C4-2B (cell line): ENCODE measurements around the gene EMC7.
"Not testable (repeated sequence)": the region's sequence is repeated elsewhere in the genome, so short reads cannot be mapped to it uniquely, and the experiment has no call there.

Source experiments
- H3K27ac ChIP-seq: fragments of 450-650 bp; 2 replicates; pipeline ENCODE4 v1.5.1; 2017
- CTCF ChIP-seq: fragments of 450-650 bp; conservative IDR thresholded peaks from 2 replicates; pipeline ENCODE4 v1.5.1; 2017; ENCODE audit warnings: mild to moderate bottlenecking
- ZFX ChIP-seq: fragments of 450-650 bp; IDR thresholded peaks from 2 replicates; pipeline ENCODE4 v1.6.1; 2017

The EMC7 gene

GRCh38 chr15:34059946-34060345 is 41.7 kb downstream of the EMC7 start:
- no peak overlapping the region for H3K27ac ChIP-seq
- no peak for TF ChIP-seq ZFX
- no peak for TF ChIP-seq CTCF

- no peak overlapping the region for H3K27ac ChIP-seq
- no peak for TF ChIP-seq ZFX
- TF ChIP-seq CTCF, result no peak
Measured at GRCh38 chr15:34059476-34059875, 42.2 kb downstream of the EMC7 start.

DNA sequence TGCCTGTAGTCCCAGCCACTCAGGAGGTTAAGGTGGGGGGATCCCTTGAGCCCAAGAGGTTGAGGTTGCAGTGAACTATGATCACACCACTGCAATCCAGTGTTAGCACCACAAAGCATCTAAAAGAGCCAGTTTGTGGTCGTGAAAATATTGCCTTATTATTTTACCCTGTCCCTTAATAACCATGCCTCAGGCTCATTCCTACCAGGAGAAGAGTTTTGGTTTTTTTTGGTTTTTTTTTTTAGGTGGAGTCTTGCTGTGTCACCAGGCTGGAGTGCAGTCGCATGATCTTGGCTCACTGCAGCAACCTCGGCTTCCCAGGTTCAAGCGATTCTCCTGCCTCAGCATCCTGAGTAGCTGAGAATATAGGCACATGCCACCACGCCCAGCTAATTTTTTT is 44.8 kb downstream of the EMC7 start:
- H3K27ac ChIP-seq, result no peak overlapping the region
- no peak for TF ChIP-seq CTCF
- no peak for TF ChIP-seq ZFX

DNA sequence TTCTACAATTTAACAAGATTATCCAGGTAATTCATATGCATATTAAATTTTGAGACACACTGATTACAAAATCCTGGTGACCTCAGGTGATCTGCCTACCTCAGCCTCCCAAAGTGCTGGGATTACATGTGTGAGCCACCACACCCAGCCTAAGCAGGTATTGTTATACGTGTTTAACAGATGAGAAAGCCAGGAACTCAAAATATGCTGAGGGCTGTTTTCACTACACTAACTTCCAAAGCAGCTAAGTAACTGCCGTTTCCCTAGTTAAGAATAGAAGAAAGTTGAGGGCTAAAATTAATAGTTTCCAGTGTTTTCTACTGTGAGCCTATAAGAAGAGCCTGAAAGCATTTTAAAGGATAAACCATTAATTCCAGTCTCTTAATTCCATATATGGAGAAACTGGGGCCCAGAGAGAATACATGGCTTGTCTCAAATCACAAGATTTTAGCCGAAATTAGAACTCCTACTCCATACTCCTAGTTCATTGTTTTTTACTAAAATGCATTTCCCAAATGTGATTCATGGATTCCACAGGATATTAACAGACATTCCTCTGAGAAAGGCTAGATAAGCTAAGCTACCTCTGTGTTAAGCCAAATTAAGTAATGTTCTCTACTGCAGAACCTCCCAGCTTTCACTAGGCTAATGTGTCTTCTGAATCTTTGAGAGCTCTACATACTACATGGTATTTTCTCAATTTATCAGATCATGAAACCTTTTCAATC is 45.6 kb downstream of the EMC7 start:
- H3K27ac ChIP-seq, result no peak overlapping the region
- TF ChIP-seq ZFX (no peak), CTCF (no peak)

- H3K27ac ChIP-seq, result no peak overlapping the region
- TF ChIP-seq CTCF (no peak), ZFX (no peak)
Measured at GRCh38 chr15:34054081-34054707, 47.5 kb downstream of the EMC7 start.

DNA sequence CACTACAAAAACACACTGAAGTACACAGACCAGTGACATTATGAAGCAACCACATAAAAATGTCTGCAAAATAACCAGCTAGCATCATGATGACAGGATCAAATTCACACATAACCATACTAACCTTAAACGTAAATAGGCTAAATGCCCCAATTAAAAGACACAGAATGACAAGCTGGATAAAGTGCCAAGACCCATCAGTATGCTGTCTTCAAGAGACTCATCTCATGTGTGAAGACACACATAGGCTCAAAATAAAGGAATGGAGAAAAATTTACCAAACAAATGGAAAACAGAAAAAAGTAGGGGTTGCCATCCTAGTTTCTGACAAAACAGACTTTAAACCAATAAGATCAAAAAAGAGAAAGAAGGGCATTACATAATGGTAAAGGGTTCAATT is 51.3 kb downstream of the EMC7 start:
- H3K27ac ChIP-seq, result not testable (repeated sequence)

- TF ChIP-seq ZFX, result no peak
- no peak for TF ChIP-seq CTCF
- H3K27ac ChIP-seq, result no peak overlapping the region
Measured at GRCh38 chr15:34049112-34049511, 52.5 kb downstream of the EMC7 start.
